ENCODE measurements around the gene RNU4-1. TPM values are rescaled to one million over a fixed set of nuclear protein-coding genes. Genes with fewer than 3 reads are reported as not detected.

Gene RNU4-1
- polyA plus RNA-seq, 1 donor (not counting 4 experiments of a cell fraction or from before 2014, with no cell fraction given), result under 0.01 TPM

DNA sequence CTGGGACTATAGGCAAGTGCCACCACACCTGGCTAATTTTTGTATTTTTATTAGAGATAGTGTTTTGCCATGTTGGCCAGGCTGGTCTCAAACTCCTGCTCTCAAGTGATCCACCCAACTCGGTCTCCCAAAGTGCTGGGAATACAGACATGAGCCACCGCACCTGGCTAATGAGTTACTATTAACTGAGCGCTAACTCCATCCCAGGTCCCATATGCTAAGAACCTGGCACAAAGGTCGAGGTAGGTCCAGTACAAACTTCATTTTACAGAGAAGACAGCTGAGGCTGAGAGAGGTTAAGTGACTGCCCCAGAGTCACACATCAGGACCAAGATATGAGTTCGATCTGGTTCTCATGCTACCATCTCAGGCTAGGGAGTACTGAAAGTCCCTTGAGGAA lies 39.0 kb upstream of the RNU4-1 start:
- no peak overlapping the region for H3K4me3 ChIP-seq (ENCODE audit: control insufficient read depth in 2 of 3, extremely low read depth in 1 of 3, insufficient read depth in 2 of 3, low read depth in 1 of 3, low read length in 3 of 3)
- H3K9me3 ChIP-seq (ENCODE audit: control insufficient read depth, low read depth, low read length), result no peaks in the 10 kb centered on the region
- dilution Hi-C loops (cut with MboI; ENCODE audit: extremely low pct_ligation_motif_present, low sequenced_read_pairs), result no loop called here
- no peak for DNase-seq (ENCODE audit: low read depth, low spot score)
- TF ChIP-seq, protein P1, sequence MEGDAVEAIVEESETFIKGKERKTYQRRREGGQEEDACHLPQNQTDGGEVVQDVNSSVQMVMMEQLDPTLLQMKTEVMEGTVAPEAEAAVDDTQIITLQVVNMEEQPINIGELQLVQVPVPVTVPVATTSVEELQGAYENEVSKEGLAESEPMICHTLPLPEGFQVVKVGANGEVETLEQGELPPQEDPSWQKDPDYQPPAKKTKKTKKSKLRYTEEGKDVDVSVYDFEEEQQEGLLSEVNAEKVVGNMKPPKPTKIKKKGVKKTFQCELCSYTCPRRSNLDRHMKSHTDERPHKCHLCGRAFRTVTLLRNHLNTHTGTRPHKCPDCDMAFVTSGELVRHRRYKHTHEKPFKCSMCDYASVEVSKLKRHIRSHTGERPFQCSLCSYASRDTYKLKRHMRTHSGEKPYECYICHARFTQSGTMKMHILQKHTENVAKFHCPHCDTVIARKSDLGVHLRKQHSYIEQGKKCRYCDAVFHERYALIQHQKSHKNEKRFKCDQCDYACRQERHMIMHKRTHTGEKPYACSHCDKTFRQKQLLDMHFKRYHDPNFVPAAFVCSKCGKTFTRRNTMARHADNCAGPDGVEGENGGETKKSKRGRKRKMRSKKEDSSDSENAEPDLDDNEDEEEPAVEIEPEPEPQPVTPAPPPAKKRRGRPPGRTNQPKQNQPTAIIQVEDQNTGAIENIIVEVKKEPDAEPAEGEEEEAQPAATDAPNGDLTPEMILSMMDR (optimal IDR thresholded peaks at IDR 0.05 in 1 of 3, IDR thresholded peaks at IDR 0.05 in 1 of 3, conservative IDR thresholded peaks at IDR 0.05 in 1 of 3; ENCODE audit: extremely low read depth in 1 of 3, insufficient read depth in 2 of 3, low read length in 3 of 3), result no peak
- no peak for TF ChIP-seq EZH2 (IDR thresholded peaks at IDR 0.05; ENCODE audit: low read length)
- no peaks in the 10 kb centered on the region for H4K20me1 ChIP-seq (ENCODE audit: control insufficient read depth, extremely low read depth, insufficient read depth, low read length)
- H3K36me3 ChIP-seq (ENCODE audit: control insufficient read depth in 2 of 2, extremely low read depth in 1 of 2, insufficient read depth in 2 of 2, low read length in 2 of 2), result no peaks in the 10 kb centered on the region
- H3K79me2 ChIP-seq (ENCODE audit: control insufficient read depth, insufficient read depth, low read length), result no peaks in the 10 kb centered on the region
- no peak overlapping the region for H3K4me2 ChIP-seq (ENCODE audit: control insufficient read depth, extremely low read depth, insufficient read depth, low read depth, low read length)
- H3K27ac ChIP-seq (ENCODE audit: control insufficient read depth, insufficient read depth, low read length), result no peak overlapping the region
- no peak overlapping the region for H2AFZ ChIP-seq (ENCODE audit: control insufficient read depth, low read length)
- no peak overlapping the region for H3K9ac ChIP-seq (ENCODE audit: control insufficient read depth, extremely low read depth, insufficient read depth, low read length)
- H3K4me1 ChIP-seq (ENCODE audit: control insufficient read depth, extremely low read depth, insufficient read depth, low read length), result no peaks in the 10 kb centered on the region
- H3K27me3 ChIP-seq (ENCODE audit: control insufficient read depth, extremely low read depth, insufficient read depth, low read length), result peaks cover 9% of the 10 kb centered on the region
- H3K9me1 ChIP-seq (ENCODE audit: control insufficient read depth, extremely low read depth, insufficient read depth, low read length), result no peaks in the 10 kb centered on the region
- no peak for FAIRE-seq

DNA sequence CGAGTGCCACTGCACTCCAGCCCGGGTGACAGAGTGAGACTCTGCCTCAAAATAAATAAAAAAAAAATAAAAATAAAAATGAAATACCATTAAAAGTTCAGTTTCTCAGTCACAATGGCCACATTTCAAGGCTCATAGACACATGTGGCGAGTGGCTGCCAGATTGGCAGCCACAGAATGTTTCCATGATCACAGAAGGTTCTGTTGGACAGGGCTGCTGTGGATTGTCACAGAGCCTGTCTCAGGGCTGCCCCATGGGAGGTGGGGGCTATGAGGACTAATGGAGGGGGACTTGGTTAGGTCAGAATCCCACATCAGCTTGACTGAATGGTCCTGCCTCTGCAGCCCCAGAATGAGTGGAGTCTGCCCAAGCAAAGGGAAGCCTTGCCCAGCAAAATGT lies 38.4 kb upstream of the RNU4-1 start:
- no peak overlapping the region for H3K27ac ChIP-seq (ENCODE audit: control insufficient read depth, insufficient read depth, low read length)
- no peak for DNase-seq (ENCODE audit: low read depth, low spot score)
- no peaks in the 10 kb centered on the region for H3K79me2 ChIP-seq (ENCODE audit: control insufficient read depth, insufficient read depth, low read length)
- dilution Hi-C loops (cut with MboI; ENCODE audit: extremely low pct_ligation_motif_present, low sequenced_read_pairs), result no loop called here
- no peaks in the 10 kb centered on the region for H3K9me3 ChIP-seq (ENCODE audit: control insufficient read depth, low read depth, low read length)
- no peak overlapping the region for H2AFZ ChIP-seq (ENCODE audit: control insufficient read depth, low read length)
- no peaks in the 10 kb centered on the region for H3K36me3 ChIP-seq (ENCODE audit: control insufficient read depth in 2 of 2, extremely low read depth in 1 of 2, insufficient read depth in 2 of 2, low read length in 2 of 2)
- H3K4me1 ChIP-seq (ENCODE audit: control insufficient read depth, extremely low read depth, insufficient read depth, low read length), result no peaks in the 10 kb centered on the region
- H3K9me1 ChIP-seq (ENCODE audit: control insufficient read depth, extremely low read depth, insufficient read depth, low read length), result no peaks in the 10 kb centered on the region
- H3K9ac ChIP-seq (ENCODE audit: control insufficient read depth, extremely low read depth, insufficient read depth, low read length), result no peak overlapping the region
- H3K4me2 ChIP-seq (ENCODE audit: control insufficient read depth, extremely low read depth, insufficient read depth, low read depth, low read length), result no peak overlapping the region
- H4K20me1 ChIP-seq (ENCODE audit: control insufficient read depth, extremely low read depth, insufficient read depth, low read length), result no peaks in the 10 kb centered on the region
- H3K4me3 ChIP-seq (ENCODE audit: control insufficient read depth in 2 of 3, extremely low read depth in 1 of 3, insufficient read depth in 2 of 3, low read depth in 1 of 3, low read length in 3 of 3), result no peak overlapping the region
- H3K27me3 ChIP-seq (ENCODE audit: control insufficient read depth, extremely low read depth, insufficient read depth, low read length), result peaks cover 9% of the 10 kb centered on the region
- TF ChIP-seq, protein P1 (optimal IDR thresholded peaks at IDR 0.05 in 1 of 3, IDR thresholded peaks at IDR 0.05 in 1 of 3, conservative IDR thresholded peaks at IDR 0.05 in 1 of 3; ENCODE audit: extremely low read depth in 1 of 3, insufficient read depth in 2 of 3, low read length in 3 of 3), result no peak
- TF ChIP-seq EZH2 (IDR thresholded peaks at IDR 0.05; ENCODE audit: low read length), result no peak
- no peak for FAIRE-seq

Measured in keratinocyte (primary cell).